ENCODE measurements around the gene HECW1.
A peak's percentile ranks its signal among the peaks of the same experiment; 100 is the strongest.

The HECW1 gene

DNA sequence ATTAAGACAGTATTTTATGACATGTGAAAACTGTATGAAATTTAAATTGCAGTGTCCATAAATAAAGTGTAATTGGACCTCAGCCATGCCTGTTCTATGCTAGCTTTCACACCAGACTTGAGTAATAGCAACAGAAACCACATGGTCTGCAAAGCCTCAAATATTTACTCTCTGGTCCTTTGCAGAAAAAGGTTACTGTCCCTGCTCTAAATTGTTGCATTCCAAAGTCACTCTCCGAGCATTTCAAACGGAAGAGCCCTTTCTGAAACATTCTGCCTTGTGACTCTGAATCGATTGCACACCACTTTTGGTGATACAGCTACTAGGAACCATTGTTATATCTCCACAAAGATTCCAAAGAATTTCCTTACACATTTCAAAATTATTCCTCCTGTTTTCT, 389.4 kb downstream of the HECW1 start:
- in situ Hi-C loops (cut with HindIII; ENCODE audit: low pct_ligation_motif_present, low sequenced_read_pairs), result no loop called here
- DNase-seq, result peak; percentile 75
- H3K27ac ChIP-seq, result no peak overlapping the region

DNA sequence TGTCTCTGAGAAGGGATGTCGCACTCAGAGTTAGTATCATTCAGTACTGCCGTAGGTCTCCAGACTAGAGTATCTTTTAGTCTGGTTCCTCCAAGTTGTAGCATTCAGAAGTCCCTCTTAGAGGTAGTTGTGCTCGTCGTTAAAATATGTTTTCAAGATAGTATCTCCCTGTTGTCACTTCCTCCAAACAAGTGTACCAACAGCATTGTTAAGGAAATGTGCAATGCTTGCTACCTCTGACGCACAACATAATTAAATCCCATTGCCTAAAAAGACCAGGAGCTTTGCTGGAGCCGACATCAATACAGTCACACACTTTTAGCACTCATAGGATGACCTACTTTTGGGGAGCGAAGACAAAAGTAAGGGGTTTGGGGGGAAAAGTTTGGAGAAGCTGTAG, 390.5 kb downstream of the HECW1 start:
- no peak overlapping the region for H3K27ac ChIP-seq
- H3K27me3 ChIP-seq (replicated peaks), result no peaks in the 10 kb centered on the region
- H3K4me3 ChIP-seq (ENCODE audit: low read depth, low read length), result no peak overlapping the region
- TF ChIP-seq, protein P1, sequence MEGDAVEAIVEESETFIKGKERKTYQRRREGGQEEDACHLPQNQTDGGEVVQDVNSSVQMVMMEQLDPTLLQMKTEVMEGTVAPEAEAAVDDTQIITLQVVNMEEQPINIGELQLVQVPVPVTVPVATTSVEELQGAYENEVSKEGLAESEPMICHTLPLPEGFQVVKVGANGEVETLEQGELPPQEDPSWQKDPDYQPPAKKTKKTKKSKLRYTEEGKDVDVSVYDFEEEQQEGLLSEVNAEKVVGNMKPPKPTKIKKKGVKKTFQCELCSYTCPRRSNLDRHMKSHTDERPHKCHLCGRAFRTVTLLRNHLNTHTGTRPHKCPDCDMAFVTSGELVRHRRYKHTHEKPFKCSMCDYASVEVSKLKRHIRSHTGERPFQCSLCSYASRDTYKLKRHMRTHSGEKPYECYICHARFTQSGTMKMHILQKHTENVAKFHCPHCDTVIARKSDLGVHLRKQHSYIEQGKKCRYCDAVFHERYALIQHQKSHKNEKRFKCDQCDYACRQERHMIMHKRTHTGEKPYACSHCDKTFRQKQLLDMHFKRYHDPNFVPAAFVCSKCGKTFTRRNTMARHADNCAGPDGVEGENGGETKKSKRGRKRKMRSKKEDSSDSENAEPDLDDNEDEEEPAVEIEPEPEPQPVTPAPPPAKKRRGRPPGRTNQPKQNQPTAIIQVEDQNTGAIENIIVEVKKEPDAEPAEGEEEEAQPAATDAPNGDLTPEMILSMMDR (IDR thresholded peaks at IDR 0.05; ENCODE audit: low read depth, low read length, missing control alignments), result no peak
- no peak for DNase-seq
- H3K36me3 ChIP-seq (replicated peaks), result no peaks in the 10 kb centered on the region
- in situ Hi-C loops (cut with HindIII; ENCODE audit: low pct_ligation_motif_present, low sequenced_read_pairs), result no loop called here

More for the DNA sequence above, 389.4 kb downstream of the HECW1 start:
- Histone ChIP-seq H3K4me3 (ENCODE audit: low read depth, low read length) (no peak overlapping the region), H3K27me3 (replicated peaks) (no peaks in the 10 kb centered on the region), H3K36me3 (replicated peaks) (no peaks in the 10 kb centered on the region)
- TF ChIP-seq, protein P1 (IDR thresholded peaks at IDR 0.05; ENCODE audit: low read depth, low read length, missing control alignments), result no peak

DNA sequence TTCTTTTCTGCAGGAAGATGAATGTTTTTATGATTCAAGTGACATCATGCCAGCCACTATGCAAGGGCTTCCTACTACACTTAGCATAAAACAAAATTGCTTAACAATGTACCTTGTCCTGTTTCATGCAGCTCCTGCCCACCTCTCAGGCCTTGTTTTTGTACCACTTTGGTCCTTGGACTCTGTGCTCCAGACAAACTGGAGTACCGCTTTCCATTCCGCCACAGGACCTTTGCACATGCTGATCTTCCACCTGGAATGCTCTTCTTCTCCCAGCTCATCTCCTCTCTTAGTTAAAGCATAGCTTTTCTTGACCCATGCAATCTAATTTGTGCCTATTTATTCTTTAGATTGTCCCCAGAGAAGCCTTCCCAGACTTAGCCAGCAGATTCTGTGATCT, 393.0 kb downstream of the HECW1 start:
- no peak overlapping the region for H3K27ac ChIP-seq
- in situ Hi-C loops (cut with HindIII; ENCODE audit: low pct_ligation_motif_present, low sequenced_read_pairs), result no loop called here
- DNase-seq, result no peak
- no peaks in the 10 kb centered on the region for H3K27me3 ChIP-seq (replicated peaks)
- H3K4me3 ChIP-seq (ENCODE audit: low read depth, low read length), result no peak overlapping the region
- TF ChIP-seq, protein P1 (IDR thresholded peaks at IDR 0.05; ENCODE audit: low read depth, low read length, missing control alignments), result no peak
- no peaks in the 10 kb centered on the region for H3K36me3 ChIP-seq (replicated peaks)

DNA sequence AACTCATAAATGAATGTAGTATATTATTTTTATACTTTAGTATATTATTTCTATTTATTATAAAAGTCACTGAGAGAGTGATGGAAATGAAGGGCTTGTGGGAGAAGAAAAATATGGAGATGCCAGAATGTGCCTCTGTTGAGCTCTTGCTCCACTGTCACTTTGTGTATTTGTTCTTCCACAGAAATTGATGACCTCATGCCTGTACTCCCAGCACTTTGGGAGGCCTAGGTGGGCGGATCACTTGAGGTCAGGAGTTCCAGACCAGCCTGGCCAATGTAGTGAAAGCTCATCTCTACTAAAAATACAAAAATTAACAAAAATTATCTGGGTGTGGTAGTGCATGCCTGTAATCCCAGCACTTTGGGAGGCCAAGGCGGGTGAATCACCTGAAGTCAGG, 394.0 kb downstream of the HECW1 start:
- no peak for DNase-seq
- TF ChIP-seq, protein P1 (IDR thresholded peaks at IDR 0.05; ENCODE audit: low read depth, low read length, missing control alignments), result no peak
- no peak overlapping the region for H3K27ac ChIP-seq
- H3K36me3 ChIP-seq (replicated peaks), result no peaks in the 10 kb centered on the region
- H3K4me3 ChIP-seq (ENCODE audit: low read depth, low read length), result no peak overlapping the region
- H3K27me3 ChIP-seq (replicated peaks), result no peaks in the 10 kb centered on the region
- in situ Hi-C loops (cut with HindIII; ENCODE audit: low pct_ligation_motif_present, low sequenced_read_pairs), result no loop called here

DNA sequence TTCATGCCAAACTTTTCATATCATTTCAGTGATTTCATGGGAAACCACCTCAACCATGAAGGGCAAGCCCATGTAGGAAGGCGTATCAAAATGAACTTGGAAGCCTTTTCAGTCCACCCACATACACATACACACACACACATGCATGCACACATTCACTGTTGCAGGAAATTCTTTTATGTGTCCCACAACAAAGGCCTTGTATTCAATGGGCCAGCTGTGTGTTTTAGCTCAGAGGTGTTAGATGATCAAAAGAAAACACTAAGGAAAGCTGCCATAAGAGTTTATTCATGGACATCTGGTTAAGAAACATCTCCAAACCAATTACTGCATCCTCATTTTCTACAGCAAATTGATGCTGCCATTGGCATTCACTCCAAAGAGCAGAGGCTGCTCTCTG, 396.0 kb downstream of the HECW1 start:
- Histone ChIP-seq H3K27me3 (replicated peaks) (no peaks in the 10 kb centered on the region), H3K4me3 (ENCODE audit: low read depth, low read length) (no peak overlapping the region), H3K36me3 (replicated peaks) (no peaks in the 10 kb centered on the region), H3K27ac (no peak overlapping the region)
- no peak for DNase-seq
- in situ Hi-C loops (cut with HindIII; ENCODE audit: low pct_ligation_motif_present, low sequenced_read_pairs), result no loop called here
- TF ChIP-seq, protein P1 (IDR thresholded peaks at IDR 0.05; ENCODE audit: low read depth, low read length, missing control alignments), result no peak

DNA sequence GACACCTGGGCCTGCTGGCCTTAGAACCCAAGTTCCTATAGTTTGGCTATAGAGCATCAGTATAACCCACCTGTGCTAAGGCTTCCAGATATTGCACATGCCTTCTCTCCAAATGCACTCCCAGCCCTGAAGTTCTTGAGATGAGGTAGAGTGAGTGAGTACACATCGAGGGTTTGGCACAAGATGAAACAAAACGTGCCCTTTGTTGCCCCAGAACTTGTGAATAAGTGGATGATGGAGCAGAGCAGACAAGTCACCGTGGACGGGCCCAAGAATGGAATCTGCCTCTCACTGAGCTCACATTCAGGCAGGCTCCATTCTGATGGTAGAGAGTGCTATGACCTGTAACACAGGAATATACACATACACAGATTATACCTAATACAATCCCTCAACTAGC, 397.5 kb downstream of the HECW1 start:
- in situ Hi-C loops (cut with HindIII; ENCODE audit: low pct_ligation_motif_present, low sequenced_read_pairs), result no loop called here
- TF ChIP-seq, protein P1 (IDR thresholded peaks at IDR 0.05; ENCODE audit: low read depth, low read length, missing control alignments), result no peak
- no peaks in the 10 kb centered on the region for H3K27me3 ChIP-seq (replicated peaks)
- H3K27ac ChIP-seq, result no peak overlapping the region
- no peaks in the 10 kb centered on the region for H3K36me3 ChIP-seq (replicated peaks)
- no peak overlapping the region for H3K4me3 ChIP-seq (ENCODE audit: low read depth, low read length)
- no peak for DNase-seq

All from brain microvascular endothelial cell (primary cell).